ENCODE data around the gene SKIDA1.

Gene SKIDA1

DNA sequence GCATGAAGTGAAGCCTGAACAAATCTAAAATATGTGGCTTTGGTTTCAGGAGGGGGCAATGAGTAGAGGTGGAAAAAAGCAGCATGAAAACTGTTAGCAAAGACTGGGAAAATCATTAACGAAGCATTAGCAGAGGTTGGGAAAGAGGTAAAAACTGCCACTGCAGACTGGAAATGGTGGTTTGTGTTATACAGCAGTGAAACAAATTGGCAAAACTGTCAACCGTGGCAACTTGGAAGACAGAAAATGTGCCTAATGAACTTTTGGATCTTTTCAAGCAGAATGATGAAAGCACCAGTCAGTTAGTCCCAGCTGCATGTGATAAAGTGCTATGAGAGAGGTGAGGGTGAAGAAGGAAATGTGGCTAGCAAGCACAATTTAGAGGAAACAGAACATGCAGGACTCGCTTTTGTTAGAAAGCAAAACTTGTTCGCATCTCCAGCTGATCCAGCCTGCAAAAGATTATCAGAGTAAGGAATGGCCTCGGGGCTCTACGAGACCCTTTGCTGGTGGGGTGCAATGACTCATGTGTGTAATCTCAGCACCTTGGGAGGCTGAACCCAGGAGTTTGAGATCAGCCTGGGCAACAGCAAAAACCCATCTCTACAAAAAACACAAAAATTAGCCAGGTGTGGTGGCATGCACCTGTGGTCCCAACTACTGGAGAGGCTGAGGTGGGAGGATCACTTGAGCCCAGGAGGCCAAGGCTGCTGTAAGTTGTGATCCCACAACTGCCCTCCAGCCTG, 45.7 kb downstream of the SKIDA1 start:
- DNase-seq (ENCODE audit: low read depth), result no peak

DNA sequence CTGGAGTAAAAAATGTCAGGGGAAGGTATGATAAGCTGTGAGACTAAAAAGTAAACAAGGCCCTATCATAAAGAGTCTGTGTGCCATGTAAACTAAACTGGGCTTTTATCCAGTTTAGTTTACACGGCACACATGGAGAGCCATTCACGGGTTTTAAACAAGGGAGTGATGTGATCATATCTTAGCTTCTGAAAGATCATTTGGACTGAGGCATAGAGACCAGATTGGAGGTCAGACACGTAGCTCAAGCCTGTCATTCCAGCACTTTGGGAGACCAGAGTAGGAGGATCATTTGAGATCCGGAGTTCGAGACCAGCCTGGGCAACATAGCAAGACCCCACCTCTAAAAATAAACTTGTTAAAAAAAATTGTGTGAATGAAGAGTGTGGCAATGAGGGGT, 50.1 kb downstream of the SKIDA1 start:
- DNase-seq (ENCODE audit: low read depth), result no peak

DNA sequence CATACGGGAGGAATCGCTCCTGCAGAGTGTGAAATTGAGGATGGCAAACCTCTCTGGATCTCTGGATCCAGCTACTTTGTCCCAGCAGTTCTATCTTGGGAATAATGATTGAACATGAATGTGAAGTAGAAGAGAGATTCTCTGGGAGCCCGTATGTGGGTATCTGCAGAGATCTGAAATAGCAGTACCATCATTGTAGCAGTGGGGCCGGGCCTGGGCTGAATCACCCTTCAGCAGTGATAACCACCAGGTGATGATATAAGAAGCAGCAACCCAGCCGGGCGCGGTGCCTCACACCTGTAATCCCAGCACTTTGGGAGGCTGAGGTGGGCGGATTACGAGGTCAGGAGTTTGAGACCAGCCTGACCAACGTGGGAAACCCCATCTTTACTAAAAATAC, 51.9 kb downstream of the SKIDA1 start:
- no peak for DNase-seq (ENCODE audit: low read depth)

DNA sequence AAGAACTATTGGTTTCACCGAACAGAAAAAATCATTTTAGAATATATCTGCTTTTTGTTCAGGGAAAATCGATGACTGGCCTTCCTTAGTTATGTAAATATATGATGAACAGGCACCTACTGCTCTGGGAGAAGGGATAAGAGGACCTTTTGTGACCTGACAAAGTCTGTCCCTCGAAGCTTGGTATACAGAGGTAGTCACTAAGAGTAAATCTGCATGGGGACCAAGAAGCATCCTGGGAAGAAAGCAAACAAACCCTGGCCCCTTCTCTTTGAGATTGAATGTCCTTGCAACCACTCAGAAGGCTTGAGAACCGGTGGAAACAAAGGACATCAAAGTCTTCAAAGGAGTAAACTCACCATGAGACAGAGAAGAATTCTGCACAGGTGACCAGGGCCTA, 52.3 kb downstream of the SKIDA1 start:
- no peak for DNase-seq (ENCODE audit: low read depth)

DNA sequence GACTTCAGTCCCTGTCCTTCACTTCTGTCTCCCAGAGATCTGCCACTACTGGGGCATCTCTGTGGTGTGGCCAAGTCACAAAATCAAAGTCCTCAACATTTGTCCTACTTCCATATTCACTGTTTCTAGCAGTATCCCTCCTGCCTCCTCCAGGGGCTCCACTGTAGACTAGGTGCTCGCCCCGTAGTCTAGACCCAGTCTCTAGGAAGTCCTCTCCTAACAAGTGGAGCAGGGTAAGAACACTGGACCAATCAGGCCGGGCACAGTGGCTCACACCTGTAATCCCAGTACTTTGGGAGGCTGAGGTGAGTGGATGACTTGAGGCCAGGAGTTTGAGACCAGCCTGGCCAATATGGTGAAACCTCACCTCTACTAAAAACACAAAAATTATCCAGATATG, 57.4 kb downstream of the SKIDA1 start:
- no peak for DNase-seq (ENCODE audit: low read depth)

DNA sequence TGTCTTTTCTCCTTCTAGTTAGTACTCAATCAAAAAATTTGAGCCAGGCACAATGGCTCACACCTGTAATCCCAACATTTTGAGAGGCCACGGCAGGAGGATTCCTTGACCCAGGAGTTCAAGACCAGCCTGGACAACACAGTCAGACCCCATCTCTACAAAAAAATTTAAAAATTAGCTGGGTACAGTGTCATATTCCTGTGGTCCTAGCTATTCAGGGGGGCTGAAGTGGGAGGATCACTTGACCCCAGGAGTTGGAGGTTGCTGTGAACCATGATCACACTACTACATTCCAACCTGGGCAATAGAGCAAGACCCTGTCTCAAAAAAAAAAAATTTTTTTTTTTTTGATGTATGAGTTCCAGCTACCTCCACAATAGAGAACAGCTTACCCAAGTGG, 57.8 kb downstream of the SKIDA1 start:
- DNase-seq (ENCODE audit: low read depth), result no peak

DNA sequence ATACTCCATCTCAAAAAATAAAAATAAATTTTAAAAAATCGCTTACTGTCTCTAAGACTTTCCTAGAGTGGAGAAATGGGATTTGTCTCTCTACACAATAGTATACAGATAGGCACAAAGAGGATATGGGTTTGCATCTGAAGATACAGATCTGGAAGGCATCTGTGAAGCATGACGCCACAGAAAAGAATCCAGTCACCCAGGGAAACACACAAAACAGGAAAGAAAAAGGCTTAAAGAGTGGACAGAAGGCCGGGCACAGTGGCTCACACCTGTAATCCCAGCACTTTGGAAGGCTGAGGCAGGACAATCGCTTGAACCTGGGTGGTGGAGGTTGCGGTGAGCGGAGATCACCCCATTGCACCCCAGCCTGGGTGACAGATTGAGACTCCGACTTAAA, 61.3 kb downstream of the SKIDA1 start:
- no peak for DNase-seq (ENCODE audit: low read depth)
